C4-2B (cell line): Measurements from ENCODE around the gene POGK.

Experiments used
- CTCF ChIP-seq: fragments of 450-650 bp; conservative IDR thresholded peaks from 2 replicates; pipeline ENCODE4 v1.5.1; 2017; ENCODE audit warnings: mild to moderate bottlenecking
- ZFX ChIP-seq: fragments of 450-650 bp; IDR thresholded peaks from 2 replicates; pipeline ENCODE4 v1.6.1; 2017

- no peak; the same call in 1 of the 2 replicates for TF ChIP-seq CTCF
- TF ChIP-seq ZFX: no peak; the same call in 1 of the 2 replicates
Observed at GRCh38 chr1:166840309-166841274, 1.3 kb downstream of the POGK start.
